ENCODE data around the gene RNASEH1.

GRCh38 chr2:3578987-3579386, 20.9 kb upstream of the RNASEH1 start:
- TF ChIP-seq CTCF (IDR thresholded peaks at IDR 0.05; ENCODE audit: low read depth, low read length, missing input control) (no peak), GABPA (IDR thresholded peaks at IDR 0.05 in 1 of 2, conservative IDR thresholded peaks at IDR 0.05 in 1 of 2) (no peak), EGR1 (IDR thresholded peaks at IDR 0.05; ENCODE audit: low read depth in 2 of 2) (no peak), TAF1 (conservative IDR thresholded peaks at IDR 0.05) (no peak), SP1 (IDR thresholded peaks at IDR 0.05) (no peak), REST (IDR thresholded peaks at IDR 0.05) (no peak), ZBTB33 (IDR thresholded peaks at IDR 0.05) (no peak), RAD21 (IDR thresholded peaks at IDR 0.05) (no peak), ATF3 (IDR thresholded peaks at IDR 0.05) (no peak), RXRA (IDR thresholded peaks at IDR 0.05) (no peak), YY1 (IDR thresholded peaks at IDR 0.05) (no peak), MAX (IDR thresholded peaks at IDR 0.05) (no peak), HNF4G (IDR thresholded peaks at IDR 0.05) (no peak), HNF4A (conservative IDR thresholded peaks at IDR 0.05) (peak in 1 of 2 donors; percentile 28)
